ENCODE data around the gene TMEM167B.

DNA sequence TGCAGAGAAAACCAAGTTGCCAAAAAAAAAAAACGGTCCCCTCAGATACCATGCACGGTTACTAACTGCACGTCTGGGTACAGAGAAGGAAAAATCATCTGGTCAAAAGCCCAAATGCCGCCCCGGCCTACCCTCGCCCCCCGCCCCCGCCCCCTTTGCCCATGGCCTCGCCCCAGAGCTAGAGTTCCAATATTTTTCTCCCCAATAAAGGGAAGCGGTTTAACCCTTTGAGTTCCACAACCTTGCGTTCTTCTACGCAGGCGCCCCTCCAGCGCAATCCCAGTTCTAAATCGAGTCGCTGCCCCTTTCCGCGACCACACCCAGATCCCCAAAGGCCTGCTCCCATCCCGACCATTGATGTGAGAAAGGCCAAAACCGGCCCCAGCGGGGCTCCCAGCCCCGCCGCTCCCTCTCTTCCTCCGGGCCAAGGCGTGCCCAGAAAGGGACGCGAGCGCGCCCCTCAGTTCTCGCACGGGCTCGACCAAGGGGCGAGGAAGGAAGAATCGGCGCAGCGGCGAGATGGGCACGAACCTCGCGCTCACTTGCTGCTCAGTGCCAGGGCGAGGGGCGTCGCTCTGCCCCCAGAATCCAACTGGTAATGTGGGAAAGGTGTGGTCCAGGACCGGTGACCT, 49.5 kb upstream of the TMEM167B start:
- TF ChIP-seq, protein P1, sequence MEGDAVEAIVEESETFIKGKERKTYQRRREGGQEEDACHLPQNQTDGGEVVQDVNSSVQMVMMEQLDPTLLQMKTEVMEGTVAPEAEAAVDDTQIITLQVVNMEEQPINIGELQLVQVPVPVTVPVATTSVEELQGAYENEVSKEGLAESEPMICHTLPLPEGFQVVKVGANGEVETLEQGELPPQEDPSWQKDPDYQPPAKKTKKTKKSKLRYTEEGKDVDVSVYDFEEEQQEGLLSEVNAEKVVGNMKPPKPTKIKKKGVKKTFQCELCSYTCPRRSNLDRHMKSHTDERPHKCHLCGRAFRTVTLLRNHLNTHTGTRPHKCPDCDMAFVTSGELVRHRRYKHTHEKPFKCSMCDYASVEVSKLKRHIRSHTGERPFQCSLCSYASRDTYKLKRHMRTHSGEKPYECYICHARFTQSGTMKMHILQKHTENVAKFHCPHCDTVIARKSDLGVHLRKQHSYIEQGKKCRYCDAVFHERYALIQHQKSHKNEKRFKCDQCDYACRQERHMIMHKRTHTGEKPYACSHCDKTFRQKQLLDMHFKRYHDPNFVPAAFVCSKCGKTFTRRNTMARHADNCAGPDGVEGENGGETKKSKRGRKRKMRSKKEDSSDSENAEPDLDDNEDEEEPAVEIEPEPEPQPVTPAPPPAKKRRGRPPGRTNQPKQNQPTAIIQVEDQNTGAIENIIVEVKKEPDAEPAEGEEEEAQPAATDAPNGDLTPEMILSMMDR (conservative IDR thresholded peaks at IDR 0.05): no peak
- no peak for TF ChIP-seq EZH2 (IDR thresholded peaks at IDR 0.05; ENCODE audit: low read depth)

All from PC-9 (cell line).